ENCODE measurements around the gene LRRC28.

DNA sequence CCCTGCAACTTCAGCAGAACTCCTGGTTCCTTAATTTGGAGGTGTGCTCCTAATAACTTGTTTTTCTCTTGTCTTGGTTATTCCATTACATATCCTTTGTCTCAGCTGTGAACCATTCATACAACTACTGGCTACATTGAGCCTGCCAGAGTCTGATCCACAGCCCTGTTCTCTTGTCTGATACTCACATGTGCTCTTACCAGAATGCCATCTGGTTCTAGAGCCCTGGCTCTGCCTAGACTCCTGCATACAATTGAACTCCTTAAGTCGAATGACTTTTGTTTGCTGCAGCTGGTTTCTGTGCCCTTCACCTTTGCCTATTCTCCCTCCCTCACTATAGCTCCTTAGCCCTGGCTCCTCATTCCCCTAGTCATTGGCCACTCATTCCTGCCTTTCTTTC is 85.5 kb downstream of the LRRC28 start:
- TF ChIP-seq, protein P1, sequence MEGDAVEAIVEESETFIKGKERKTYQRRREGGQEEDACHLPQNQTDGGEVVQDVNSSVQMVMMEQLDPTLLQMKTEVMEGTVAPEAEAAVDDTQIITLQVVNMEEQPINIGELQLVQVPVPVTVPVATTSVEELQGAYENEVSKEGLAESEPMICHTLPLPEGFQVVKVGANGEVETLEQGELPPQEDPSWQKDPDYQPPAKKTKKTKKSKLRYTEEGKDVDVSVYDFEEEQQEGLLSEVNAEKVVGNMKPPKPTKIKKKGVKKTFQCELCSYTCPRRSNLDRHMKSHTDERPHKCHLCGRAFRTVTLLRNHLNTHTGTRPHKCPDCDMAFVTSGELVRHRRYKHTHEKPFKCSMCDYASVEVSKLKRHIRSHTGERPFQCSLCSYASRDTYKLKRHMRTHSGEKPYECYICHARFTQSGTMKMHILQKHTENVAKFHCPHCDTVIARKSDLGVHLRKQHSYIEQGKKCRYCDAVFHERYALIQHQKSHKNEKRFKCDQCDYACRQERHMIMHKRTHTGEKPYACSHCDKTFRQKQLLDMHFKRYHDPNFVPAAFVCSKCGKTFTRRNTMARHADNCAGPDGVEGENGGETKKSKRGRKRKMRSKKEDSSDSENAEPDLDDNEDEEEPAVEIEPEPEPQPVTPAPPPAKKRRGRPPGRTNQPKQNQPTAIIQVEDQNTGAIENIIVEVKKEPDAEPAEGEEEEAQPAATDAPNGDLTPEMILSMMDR (conservative IDR thresholded peaks at IDR 0.05 in 1 of 2, IDR thresholded peaks at IDR 0.05 in 1 of 2; ENCODE audit: low read depth in 1 of 2, low read length in 2 of 2), result no peak
- no peak for TF ChIP-seq EZH2 (IDR thresholded peaks at IDR 0.05; ENCODE audit: low read length, missing control alignments)
